Ascending aorta (tissue), 2 donors: ENCODE measurements around the gene ENPP7. TPM values are rescaled to one million over a fixed set of nuclear protein-coding genes. Genes with fewer than 3 reads are reported as not detected.

Experiments used
- DNase-seq, 2 donors: peaks; one replicate each; pipeline ENCODE4 v3.0.0-alpha.2; 2019; ENCODE audit warnings: low spot score in 2 of 2
- H3K27ac ChIP-seq, 2 donors: fragments of 200-600 bp; sonication (generic); one replicate each; pipeline ENCODE4 v1.5.1; 2016 to 2017; ENCODE audit warnings: mild to moderate bottlenecking in 1 of 2
- H3K27me3 ChIP-seq: fragments of 200-600 bp; sonication (generic); one replicate; pipeline ENCODE4 v1.5.1; 2017
- H3K36me3 ChIP-seq, 2 donors: fragments of 200-600 bp; sonication (generic); one replicate each; pipeline ENCODE4 v1.5.1; 2016
- H3K4me1 ChIP-seq, 2 donors: fragments of 200-600 bp; sonication (generic); one replicate each; pipeline ENCODE4 v1.5.1; 2016 to 2017; ENCODE audit warnings: mild to moderate bottlenecking in 1 of 2
- H3K4me3 ChIP-seq, 2 donors: fragments of 200-600 bp; sonication (generic); one replicate each; pipeline ENCODE4 v1.5.1; 2016 to 2017; ENCODE audit warnings: mild to moderate bottlenecking in 1 of 2
- H3K9me3 ChIP-seq, 2 donors: fragments of 200-600 bp; sonication (generic); one replicate each; pipeline ENCODE4 v1.5.1; 2016
- intact Hi-C: fragments of 100-400 bp; cut with DNase I; formaldehyde crosslinking; loops from one replicate; pipeline ENCODE4 v1.15.1; 2023
- total RNA-seq: library from RNA; depleted of rRNA; stranded (reverse); fragments of >200 nt; gene quantifications from one replicate; pipeline ENCODE4 v1.1.0, GENCODE V29; 2016
- TF ChIP-seq, protein P1 (sequence below), 3 experiments: fragments of 200-600 bp in 2 of 3; fragments of 450-650 bp in 1 of 3; sonication (generic) in 2 of 3; IDR thresholded peaks; one replicate each; pipeline ENCODE4 v1.5.1; 2016 to 2019; ENCODE audit warnings: antibody characterized with exemption in 3 of 3, mild to moderate bottlenecking in 1 of 3, moderate library complexity in 1 of 3

Gene ENPP7
- total RNA-seq, 1 donor from 2014 or later, result 2.2 TPM

DNA sequence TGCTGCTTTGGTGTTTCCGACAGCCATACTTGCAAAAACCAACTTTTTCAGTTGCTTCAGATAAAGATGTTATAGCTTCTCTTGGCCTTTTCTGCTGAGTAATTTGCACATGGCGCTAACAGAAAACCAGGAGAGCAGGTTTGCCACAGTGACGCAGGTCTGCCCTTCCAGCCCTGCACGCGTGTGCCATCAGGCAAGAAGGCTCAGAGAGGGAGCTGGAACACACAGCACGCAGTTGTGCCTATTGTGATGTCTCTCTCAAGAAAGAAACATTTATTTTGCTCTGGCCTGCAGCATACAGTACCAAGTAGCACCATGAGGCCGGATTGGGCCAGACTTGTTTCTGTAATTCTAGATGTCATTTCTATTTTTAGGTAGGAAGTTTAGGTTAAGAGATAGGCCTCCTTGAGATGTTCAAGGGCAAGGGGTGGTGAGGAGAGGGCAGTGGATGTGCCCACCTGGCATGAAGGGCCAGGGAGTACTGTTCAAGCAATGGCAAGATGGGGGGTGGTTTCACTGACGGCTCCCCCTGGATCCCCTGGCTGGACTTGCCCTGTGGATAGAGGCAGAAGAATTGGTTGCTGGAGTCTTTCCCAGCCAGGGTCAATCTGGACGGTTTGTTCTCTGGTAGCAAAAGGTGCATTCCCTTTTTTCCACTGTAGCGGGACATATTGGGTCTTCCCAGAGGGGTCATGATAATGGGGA is 49.1 kb downstream of the ENPP7 start:
- Histone ChIP-seq H3K4me1 (peaks cover 5 to 7% of the 10 kb centered on the region in 2 donors), H3K36me3 (no peaks in the 10 kb centered on the region), H3K9me3 (no peaks in the 10 kb centered on the region), H3K27ac (no peak overlapping the region), H3K4me3 (no peak overlapping the region), H3K27me3 (peaks cover 17% of the 10 kb centered on the region)
- intact Hi-C loops, result loop anchor here (2.0 to 5.0 kb wide), 2 partner anchors 17 to 62 kb away; partner anchors contain the start of gene CBX8
- DNase-seq, result no peak
- TF ChIP-seq, protein P1, sequence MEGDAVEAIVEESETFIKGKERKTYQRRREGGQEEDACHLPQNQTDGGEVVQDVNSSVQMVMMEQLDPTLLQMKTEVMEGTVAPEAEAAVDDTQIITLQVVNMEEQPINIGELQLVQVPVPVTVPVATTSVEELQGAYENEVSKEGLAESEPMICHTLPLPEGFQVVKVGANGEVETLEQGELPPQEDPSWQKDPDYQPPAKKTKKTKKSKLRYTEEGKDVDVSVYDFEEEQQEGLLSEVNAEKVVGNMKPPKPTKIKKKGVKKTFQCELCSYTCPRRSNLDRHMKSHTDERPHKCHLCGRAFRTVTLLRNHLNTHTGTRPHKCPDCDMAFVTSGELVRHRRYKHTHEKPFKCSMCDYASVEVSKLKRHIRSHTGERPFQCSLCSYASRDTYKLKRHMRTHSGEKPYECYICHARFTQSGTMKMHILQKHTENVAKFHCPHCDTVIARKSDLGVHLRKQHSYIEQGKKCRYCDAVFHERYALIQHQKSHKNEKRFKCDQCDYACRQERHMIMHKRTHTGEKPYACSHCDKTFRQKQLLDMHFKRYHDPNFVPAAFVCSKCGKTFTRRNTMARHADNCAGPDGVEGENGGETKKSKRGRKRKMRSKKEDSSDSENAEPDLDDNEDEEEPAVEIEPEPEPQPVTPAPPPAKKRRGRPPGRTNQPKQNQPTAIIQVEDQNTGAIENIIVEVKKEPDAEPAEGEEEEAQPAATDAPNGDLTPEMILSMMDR (IDR thresholded peaks at IDR 0.05), result no peak

DNA sequence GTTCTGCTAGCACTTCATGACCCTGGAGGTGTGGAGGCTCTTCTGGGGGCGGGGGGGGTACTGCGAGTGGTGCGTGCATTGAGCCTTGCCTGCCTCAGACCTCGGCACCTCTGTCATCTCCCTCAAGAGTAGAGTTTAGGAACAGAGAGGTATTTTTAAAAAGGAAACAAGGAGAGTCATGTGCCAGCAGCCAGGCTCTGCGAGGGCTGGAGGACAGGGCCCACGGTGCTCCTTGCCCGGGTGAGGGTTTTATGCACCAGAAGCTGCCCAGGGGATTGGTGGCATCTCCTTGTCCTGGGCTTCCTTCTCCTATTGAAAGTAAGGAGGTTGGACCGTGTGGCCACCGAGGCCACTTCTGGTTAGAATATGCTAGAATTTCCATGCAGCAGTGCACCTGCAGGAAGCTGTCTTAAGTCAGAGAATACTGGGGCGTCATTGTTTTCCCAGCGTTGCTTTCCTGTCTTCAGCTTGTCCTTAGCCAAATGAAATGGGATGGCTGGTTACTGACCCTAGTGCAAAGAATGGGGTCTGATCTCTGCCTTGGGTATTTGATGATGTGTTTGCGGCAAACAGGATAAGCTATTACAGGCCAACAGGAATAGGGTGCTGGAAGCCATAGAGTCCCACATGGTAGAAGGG is 50.4 kb downstream of the ENPP7 start:
- no peak for DNase-seq

DNA sequence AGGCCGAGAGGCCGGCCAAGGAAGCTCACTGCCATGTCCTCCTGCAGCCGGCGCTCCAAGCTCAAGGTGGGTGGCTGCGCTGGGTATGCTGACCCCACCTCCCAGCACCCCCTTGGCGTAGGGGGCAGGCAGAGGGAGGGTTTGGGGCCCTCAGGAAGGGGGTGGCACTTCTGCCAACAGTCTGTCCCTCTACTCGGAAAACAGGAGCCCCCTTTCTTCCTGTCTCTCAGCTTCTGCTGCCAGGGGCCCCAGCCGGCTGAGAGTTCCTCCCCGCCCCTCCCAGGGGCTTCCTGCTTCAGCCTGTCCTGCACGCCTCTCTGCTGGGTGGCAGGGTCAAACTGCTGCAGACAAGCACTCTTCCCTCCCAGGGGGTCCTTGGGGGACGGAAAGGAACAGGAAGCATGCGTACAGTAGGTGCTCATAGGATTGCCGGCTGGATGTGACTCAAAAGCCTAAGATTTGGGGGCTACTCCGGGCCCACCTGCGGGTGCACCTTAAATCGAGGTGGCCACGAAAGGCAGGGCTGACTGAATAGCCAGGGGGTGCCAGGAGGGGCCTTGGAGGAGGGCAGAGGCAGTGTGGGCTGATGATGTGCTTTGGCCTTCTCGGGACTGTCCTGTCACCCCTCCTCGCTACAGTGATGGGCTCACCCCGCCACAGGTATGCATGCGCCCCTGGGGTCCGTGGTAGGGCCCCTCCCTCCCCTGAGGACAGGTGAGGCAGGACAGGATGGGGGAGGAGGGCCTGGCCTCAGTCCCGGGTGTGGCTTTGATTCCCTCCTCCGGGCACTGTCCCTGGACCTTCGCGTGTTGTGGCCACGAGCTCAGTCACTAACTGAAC is 51.2 kb downstream of the ENPP7 start:
- H3K36me3 ChIP-seq, result no peaks in the 10 kb centered on the region
- peaks cover 17% of the 10 kb centered on the region for H3K27me3 ChIP-seq
- no peak for DNase-seq
- H3K27ac ChIP-seq, result no peak overlapping the region
- TF ChIP-seq, protein P1 (IDR thresholded peaks at IDR 0.05), result no peak
- no peaks in the 10 kb centered on the region for H3K9me3 ChIP-seq
- H3K4me3 ChIP-seq, result no peak overlapping the region
- H3K4me1 ChIP-seq, result peaks cover 5 to 7% of the 10 kb centered on the region in 2 donors
- intact Hi-C loops, result no loop called here

More for the DNA sequence above, 50.4 kb downstream of the ENPP7 start:
- H3K36me3 ChIP-seq, result no peaks in the 10 kb centered on the region
- H3K4me1 ChIP-seq, result peaks cover 5 to 7% of the 10 kb centered on the region in 2 donors
- H3K27me3 ChIP-seq, result peaks cover 17% of the 10 kb centered on the region
- no peaks in the 10 kb centered on the region for H3K9me3 ChIP-seq
- intact Hi-C loops, result no loop called here
- TF ChIP-seq, protein P1 (IDR thresholded peaks at IDR 0.05), result no peak
- no peak overlapping the region for H3K4me3 ChIP-seq
- H3K27ac ChIP-seq, result no peak overlapping the region

DNA sequence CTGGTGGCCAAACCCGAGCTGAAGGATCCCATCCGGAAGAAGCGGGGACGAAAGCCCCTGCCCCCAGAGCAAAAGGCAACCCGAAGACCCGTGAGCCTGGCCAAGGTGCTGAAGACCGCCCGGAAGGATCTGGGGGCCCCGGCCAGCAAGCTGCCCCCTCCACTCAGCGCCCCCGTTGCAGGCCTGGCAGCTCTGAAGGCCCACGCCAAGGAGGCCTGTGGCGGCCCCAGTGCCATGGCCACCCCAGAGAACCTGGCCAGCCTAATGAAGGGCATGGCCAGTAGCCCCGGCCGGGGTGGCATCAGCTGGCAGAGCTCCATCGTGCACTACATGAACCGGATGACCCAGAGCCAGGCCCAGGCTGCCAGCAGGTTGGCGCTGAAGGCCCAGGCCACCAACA is 53.1 kb downstream of the ENPP7 start:
- H3K27me3 ChIP-seq, result peaks cover 2% of the 10 kb centered on the region
- H3K4me3 ChIP-seq, result no peak overlapping the region
- TF ChIP-seq, protein P1 (IDR thresholded peaks at IDR 0.05), result no peak
- DNase-seq, result no peak
- H3K4me1 ChIP-seq, result no peaks in the 10 kb centered on the region
- H3K27ac ChIP-seq, result no peak overlapping the region
- H3K9me3 ChIP-seq, result no peaks in the 10 kb centered on the region
- no peaks in the 10 kb centered on the region for H3K36me3 ChIP-seq
- intact Hi-C loops, result no loop called here

DNA sequence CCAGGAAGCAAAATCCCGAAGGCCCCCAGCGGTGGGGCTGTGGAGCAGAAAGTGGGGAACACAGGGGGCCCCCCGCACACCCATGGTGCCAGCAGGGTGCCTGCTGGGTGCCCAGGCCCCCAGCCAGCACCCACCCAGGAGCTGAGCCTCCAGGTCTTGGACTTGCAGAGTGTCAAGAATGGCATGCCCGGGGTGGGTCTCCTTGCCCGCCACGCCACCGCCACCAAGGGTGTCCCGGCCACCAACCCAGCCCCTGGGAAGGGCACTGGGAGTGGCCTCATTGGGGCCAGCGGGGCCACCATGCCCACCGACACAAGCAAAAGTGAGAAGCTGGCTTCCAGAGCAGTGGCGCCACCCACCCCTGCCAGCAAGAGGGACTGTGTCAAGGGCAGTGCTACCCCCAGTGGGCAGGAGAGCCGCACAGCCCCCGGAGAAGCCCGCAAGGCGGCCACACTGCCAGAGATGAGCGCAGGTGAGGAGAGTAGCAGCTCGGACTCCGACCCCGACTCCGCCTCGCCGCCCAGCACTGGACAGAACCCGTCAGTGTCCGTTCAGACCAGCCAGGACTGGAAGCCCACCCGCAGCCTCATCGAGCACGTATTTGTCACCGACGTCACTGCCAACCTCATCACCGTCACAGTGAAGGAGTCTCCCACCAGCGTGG is 53.7 kb downstream of the ENPP7 start:
- DNase-seq, result no peak
- intact Hi-C loops, result no loop called here
- H3K4me1 ChIP-seq, result no peaks in the 10 kb centered on the region
- TF ChIP-seq, protein P1 (IDR thresholded peaks at IDR 0.05), result no peak
- peaks cover 6% of the 10 kb centered on the region for H3K27me3 ChIP-seq
- no peak overlapping the region for H3K4me3 ChIP-seq
- H3K36me3 ChIP-seq, result no peaks in the 10 kb centered on the region
- H3K27ac ChIP-seq, result no peak overlapping the region
- H3K9me3 ChIP-seq, result no peaks in the 10 kb centered on the region
